Measurements from ENCODE around the gene FAM78A.

DNA sequence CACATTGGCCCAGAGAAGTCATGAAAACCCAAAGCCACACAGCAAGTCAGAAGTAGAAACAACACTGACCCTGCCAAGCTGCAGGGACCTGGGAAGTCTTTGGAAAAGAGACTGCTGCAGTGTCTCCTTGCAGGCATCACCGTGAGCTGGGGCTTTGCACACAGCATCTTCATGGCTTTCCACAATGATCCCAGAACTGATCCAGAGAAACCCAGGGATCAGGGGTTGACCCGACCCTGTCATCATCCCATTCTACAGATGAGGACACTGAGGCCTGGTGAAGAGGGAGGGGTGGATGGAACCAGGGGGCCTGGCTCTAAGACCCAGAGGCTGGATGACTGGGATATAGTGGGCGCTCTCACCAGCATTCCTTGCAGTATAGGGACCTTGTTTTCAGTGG is 4.3 kb upstream of the FAM78A start:
- TF ChIP-seq, protein P1, sequence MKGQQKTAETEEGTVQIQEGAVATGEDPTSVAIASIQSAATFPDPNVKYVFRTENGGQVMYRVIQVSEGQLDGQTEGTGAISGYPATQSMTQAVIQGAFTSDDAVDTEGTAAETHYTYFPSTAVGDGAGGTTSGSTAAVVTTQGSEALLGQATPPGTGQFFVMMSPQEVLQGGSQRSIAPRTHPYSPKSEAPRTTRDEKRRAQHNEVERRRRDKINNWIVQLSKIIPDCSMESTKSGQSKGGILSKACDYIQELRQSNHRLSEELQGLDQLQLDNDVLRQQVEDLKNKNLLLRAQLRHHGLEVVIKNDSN (CRISPR knock-in tag; IDR thresholded peaks at IDR 0.05): no peak
- TF ChIP-seq CREM (CRISPR knock-in tag; IDR thresholded peaks at IDR 0.05) (no peak), TEAD4 (CRISPR knock-in tag; IDR thresholded peaks at IDR 0.05) (no peak), IRF2 (CRISPR knock-in tag; IDR thresholded peaks at IDR 0.05; ENCODE audit: borderline replicate concordance, low read depth) (no peak), GABPB1 (CRISPR knock-in tag; IDR thresholded peaks at IDR 0.05) (no peak), TP53 (CRISPR knock-in tag; IDR thresholded peaks at IDR 0.05) (no peak), SP1 (CRISPR knock-in tag; conservative IDR thresholded peaks at IDR 0.05) (no peak)
- TF ChIP-seq, protein P2, sequence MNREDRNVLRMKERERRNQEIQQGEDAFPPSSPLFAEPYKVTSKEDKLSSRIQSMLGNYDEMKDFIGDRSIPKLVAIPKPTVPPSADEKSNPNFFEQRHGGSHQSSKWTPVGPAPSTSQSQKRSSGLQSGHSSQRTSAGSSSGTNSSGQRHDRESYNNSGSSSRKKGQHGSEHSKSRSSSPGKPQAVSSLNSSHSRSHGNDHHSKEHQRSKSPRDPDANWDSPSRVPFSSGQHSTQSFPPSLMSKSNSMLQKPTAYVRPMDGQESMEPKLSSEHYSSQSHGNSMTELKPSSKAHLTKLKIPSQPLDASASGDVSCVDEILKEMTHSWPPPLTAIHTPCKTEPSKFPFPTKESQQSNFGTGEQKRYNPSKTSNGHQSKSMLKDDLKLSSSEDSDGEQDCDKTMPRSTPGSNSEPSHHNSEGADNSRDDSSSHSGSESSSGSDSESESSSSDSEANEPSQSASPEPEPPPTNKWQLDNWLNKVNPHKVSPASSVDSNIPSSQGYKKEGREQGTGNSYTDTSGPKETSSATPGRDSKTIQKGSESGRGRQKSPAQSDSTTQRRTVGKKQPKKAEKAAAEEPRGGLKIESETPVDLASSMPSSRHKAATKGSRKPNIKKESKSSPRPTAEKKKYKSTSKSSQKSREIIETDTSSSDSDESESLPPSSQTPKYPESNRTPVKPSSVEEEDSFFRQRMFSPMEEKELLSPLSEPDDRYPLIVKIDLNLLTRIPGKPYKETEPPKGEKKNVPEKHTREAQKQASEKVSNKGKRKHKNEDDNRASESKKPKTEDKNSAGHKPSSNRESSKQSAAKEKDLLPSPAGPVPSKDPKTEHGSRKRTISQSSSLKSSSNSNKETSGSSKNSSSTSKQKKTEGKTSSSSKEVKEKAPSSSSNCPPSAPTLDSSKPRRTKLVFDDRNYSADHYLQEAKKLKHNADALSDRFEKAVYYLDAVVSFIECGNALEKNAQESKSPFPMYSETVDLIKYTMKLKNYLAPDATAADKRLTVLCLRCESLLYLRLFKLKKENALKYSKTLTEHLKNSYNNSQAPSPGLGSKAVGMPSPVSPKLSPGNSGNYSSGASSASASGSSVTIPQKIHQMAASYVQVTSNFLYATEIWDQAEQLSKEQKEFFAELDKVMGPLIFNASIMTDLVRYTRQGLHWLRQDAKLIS (CRISPR knock-in tag; IDR thresholded peaks at IDR 0.05; ENCODE audit: borderline replicate concordance): no peak
- TF ChIP-seq, protein P3, sequence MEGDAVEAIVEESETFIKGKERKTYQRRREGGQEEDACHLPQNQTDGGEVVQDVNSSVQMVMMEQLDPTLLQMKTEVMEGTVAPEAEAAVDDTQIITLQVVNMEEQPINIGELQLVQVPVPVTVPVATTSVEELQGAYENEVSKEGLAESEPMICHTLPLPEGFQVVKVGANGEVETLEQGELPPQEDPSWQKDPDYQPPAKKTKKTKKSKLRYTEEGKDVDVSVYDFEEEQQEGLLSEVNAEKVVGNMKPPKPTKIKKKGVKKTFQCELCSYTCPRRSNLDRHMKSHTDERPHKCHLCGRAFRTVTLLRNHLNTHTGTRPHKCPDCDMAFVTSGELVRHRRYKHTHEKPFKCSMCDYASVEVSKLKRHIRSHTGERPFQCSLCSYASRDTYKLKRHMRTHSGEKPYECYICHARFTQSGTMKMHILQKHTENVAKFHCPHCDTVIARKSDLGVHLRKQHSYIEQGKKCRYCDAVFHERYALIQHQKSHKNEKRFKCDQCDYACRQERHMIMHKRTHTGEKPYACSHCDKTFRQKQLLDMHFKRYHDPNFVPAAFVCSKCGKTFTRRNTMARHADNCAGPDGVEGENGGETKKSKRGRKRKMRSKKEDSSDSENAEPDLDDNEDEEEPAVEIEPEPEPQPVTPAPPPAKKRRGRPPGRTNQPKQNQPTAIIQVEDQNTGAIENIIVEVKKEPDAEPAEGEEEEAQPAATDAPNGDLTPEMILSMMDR (IDR thresholded peaks at IDR 0.05): no peak
- TF ChIP-seq, protein P4, sequence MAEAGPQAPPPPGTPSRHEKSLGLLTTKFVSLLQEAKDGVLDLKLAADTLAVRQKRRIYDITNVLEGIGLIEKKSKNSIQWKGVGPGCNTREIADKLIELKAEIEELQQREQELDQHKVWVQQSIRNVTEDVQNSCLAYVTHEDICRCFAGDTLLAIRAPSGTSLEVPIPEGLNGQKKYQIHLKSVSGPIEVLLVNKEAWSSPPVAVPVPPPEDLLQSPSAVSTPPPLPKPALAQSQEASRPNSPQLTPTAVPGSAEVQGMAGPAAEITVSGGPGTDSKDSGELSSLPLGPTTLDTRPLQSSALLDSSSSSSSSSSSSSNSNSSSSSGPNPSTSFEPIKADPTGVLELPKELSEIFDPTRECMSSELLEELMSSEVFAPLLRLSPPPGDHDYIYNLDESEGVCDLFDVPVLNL (CRISPR knock-in tag; IDR thresholded peaks at IDR 0.05; ENCODE audit: borderline replicate concordance, low read depth): no peak
- TF ChIP-seq, protein P5, sequence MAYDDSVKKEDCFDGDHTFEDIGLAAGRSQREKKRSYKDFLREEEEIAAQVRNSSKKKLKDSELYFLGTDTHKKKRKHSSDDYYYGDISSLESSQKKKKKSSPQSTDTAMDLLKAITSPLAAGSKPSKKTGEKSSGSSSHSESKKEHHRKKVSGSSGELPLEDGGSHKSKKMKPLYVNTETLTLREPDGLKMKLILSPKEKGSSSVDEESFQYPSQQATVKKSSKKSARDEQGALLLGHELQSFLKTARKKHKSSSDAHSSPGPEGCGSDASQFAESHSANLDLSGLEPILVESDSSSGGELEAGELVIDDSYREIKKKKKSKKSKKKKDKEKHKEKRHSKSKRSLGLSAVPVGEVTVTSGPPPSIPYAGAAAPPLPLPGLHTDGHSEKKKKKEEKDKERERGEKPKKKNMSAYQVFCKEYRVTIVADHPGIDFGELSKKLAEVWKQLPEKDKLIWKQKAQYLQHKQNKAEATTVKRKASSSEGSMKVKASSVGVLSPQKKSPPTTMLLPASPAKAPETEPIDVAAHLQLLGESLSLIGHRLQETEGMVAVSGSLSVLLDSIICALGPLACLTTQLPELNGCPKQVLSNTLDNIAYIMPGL (CRISPR knock-in tag; IDR thresholded peaks at IDR 0.05): no peak
- TF ChIP-seq, protein P6, sequence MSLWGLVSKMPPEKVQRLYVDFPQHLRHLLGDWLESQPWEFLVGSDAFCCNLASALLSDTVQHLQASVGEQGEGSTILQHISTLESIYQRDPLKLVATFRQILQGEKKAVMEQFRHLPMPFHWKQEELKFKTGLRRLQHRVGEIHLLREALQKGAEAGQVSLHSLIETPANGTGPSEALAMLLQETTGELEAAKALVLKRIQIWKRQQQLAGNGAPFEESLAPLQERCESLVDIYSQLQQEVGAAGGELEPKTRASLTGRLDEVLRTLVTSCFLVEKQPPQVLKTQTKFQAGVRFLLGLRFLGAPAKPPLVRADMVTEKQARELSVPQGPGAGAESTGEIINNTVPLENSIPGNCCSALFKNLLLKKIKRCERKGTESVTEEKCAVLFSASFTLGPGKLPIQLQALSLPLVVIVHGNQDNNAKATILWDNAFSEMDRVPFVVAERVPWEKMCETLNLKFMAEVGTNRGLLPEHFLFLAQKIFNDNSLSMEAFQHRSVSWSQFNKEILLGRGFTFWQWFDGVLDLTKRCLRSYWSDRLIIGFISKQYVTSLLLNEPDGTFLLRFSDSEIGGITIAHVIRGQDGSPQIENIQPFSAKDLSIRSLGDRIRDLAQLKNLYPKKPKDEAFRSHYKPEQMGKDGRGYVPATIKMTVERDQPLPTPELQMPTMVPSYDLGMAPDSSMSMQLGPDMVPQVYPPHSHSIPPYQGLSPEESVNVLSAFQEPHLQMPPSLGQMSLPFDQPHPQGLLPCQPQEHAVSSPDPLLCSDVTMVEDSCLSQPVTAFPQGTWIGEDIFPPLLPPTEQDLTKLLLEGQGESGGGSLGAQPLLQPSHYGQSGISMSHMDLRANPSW (CRISPR knock-in tag; conservative IDR thresholded peaks at IDR 0.05; ENCODE audit: low read depth): no peak
- TF ChIP-seq, protein P7, sequence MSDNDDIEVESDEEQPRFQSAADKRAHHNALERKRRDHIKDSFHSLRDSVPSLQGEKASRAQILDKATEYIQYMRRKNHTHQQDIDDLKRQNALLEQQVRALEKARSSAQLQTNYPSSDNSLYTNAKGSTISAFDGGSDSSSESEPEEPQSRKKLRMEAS (CRISPR knock-in tag; IDR thresholded peaks at IDR 0.05): no peak
